ENCODE measurements around the gene ZBTB42.
"Not testable (repeated sequence)": the region's sequence is repeated elsewhere in the genome, so short reads cannot be mapped to it uniquely, and the experiment has no call there.

ZBTB42 gene

GRCh38 chr14:104836171-104836935 lies 35.5 kb downstream of the ZBTB42 start:
- DNase-seq (ENCODE audit: low read depth, low spot score) = not testable (repeated sequence)

- DNase-seq (ENCODE audit: low read depth, low spot score) = no peak
These were observed 40.8 kb downstream of the ZBTB42 start for GRCh38 chr14:104841730-104842129.

- no peak for DNase-seq (ENCODE audit: low read depth, low spot score)
These were observed 42.1 kb downstream of the ZBTB42 start for GRCh38 chr14:104843006-104843405.

GRCh38 chr14:104843442-104844305 lies 42.8 kb downstream of the ZBTB42 start:
- no peak for DNase-seq (ENCODE audit: low read depth, low spot score)

- no peak for DNase-seq (ENCODE audit: low read depth, low spot score)
These were observed 43.6 kb downstream of the ZBTB42 start for GRCh38 chr14:104844306-104845032.

- DNase-seq (ENCODE audit: low read depth, low spot score) = no peak
These were observed 44.2 kb downstream of the ZBTB42 start for GRCh38 chr14:104845033-104845666.

GRCh38 chr14:104845834-104846441 lies 45.0 kb downstream of the ZBTB42 start:
- no peak for DNase-seq (ENCODE audit: low read depth, low spot score)

GRCh38 chr14:104852280-104852663 lies 51.4 kb downstream of the ZBTB42 start:
- no peak for DNase-seq (ENCODE audit: low read depth, low spot score)

Data from iPS DF 19.7 (cell line).